HCT116 (cell line): ENCODE results near the gene ATG10. TPM values are rescaled to one million over a fixed set of nuclear protein-coding genes. Genes with fewer than 3 reads are reported as not detected.

Experiments used
- ATAC-seq: fragments of 200-7000 bp; cut with Tn5 transposase; 2 replicates; pipeline ENCODE4 v1.9.1; 2020; ENCODE audit warnings: mild to moderate bottlenecking, moderate library complexity
- BruUV-seq: library from RNA; stranded (reverse); fragments of 400-500 nt; replicated peaks from 2 replicates; lab custom pipeline; 2021; lab: Mats Ljungman, UMichigan
- CTCF ChIA-PET: fragments of 300-600 bp; sonication (Branson Sonifier 250); formaldehyde crosslinking; loops from one replicate; lab custom pipeline; 2021; ENCODE audit warnings: antibody characterized with exemption; lab: Charles Lee
- POLR2A ChIA-PET: fragments of 300-600, 350-600 bp; sonication (Branson Sonifier 250); formaldehyde crosslinking; loops from one replicate; lab custom pipeline; 2021; ENCODE audit warnings: antibody characterized with exemption; lab: Charles Lee
- RAD21 ChIA-PET, 2 experiments: fragments of 300-600 bp; sonication (Branson Sonifier 250); formaldehyde crosslinking; loops; one replicate each; lab custom pipeline; 2023; ENCODE audit warnings: low total read pairs in 2 of 2; ENCODE audit not compliant: uncharacterized antibody in 2 of 2, unreplicated experiment in 2 of 2, low non-redundant PET in 1 of 2; lab: Charles Lee
- DNase-seq: peaks from one replicate; pipeline ENCODE4 v3.0.0-alpha.2; 2010; ENCODE audit warnings: low read depth, low spot score
- H2AFZ ChIP-seq: fragments of 200-600 bp; shearing (Covaris generic), sonication (generic); 2 replicates; pipeline ENCODE4 v1.6.1; 2017; ENCODE audit warnings: low read depth, mixed run types, mixed read lengths, antibody characterized with exemption, low read length; ENCODE audit not compliant: poor library complexity, severe bottlenecking
- H3K27ac ChIP-seq: 2 replicates; pipeline ENCODE4 v1.5.1; 2012; ENCODE audit warnings: low read depth, low read length
- H3K27me3 ChIP-seq: fragments of 200-600 bp; sonication (generic); 2 replicates; pipeline ENCODE4 v1.6.1; 2016; ENCODE audit warnings: mixed run types, low read length, mixed read lengths; ENCODE audit not compliant: insufficient read depth
- H3K36me3 ChIP-seq, 2 experiments: fragments of 200-500 bp in 1 of 2; fragments of 200-600 bp in 1 of 2; sonication (Bioruptor generic) in 1 of 2; sonication (generic) in 1 of 2; 2 replicates each; pipeline versions ENCODE4 v1.5.1 to v1.6.1; 2014 to 2016; ENCODE audit warnings: low read length in 2 of 2, inconsistent platforms in 1 of 2, mixed read lengths in 1 of 2, mixed run types in 1 of 2; ENCODE audit not compliant: insufficient read depth in 2 of 2, control insufficient read depth in 1 of 2
- H3K4me1 ChIP-seq, 2 experiments: fragments of 200-600 bp in 1 of 2; sonication (generic) in 1 of 2; 2 replicates each; pipeline versions ENCODE4 v1.5.1 to v1.6.1; 2012 to 2017; ENCODE audit warnings: low read length in 2 of 2, inconsistent platforms in 1 of 2, mild to moderate bottlenecking in 1 of 2, mixed read lengths in 1 of 2, mixed run types in 1 of 2, moderate library complexity in 1 of 2; ENCODE audit not compliant: insufficient read depth in 2 of 2, control insufficient read depth in 1 of 2
- H3K4me2 ChIP-seq: fragments of 200-600 bp; sonication (generic); 2 replicates; pipeline ENCODE4 v1.6.1; 2017; ENCODE audit warnings: mixed run types, low read length, mixed read lengths
- H3K4me3 ChIP-seq, 2 experiments: fragments of 200-600 bp in 1 of 2; sonication (generic) in 1 of 2; replicated peaks in 1 of 2; 2 replicates each; pipeline ENCODE4 v1.5.1; 2011 to 2016; ENCODE audit warnings: low read length in 2 of 2, control low read depth in 1 of 2, low read depth in 1 of 2, mild to moderate bottlenecking in 1 of 2, mixed read lengths in 1 of 2, mixed run types in 1 of 2
- H3K79me2 ChIP-seq: fragments of 200-600 bp; sonication (generic); 2 replicates; pipeline ENCODE4 v1.6.1; 2017; ENCODE audit warnings: mild to moderate bottlenecking, mixed run types, low read length, moderate library complexity, mixed read lengths; ENCODE audit not compliant: insufficient read depth
- H3K9ac ChIP-seq: fragments of 200-600 bp; sonication (generic); 2 replicates; pipeline ENCODE4 v1.6.1; 2016; ENCODE audit warnings: low read length, mixed read lengths
- H3K9me2 ChIP-seq: fragments of 200-600 bp; sonication (generic), shearing (Covaris generic); 2 replicates; pipeline ENCODE4 v1.6.1; 2017; ENCODE audit warnings: mixed run types, mild to moderate bottlenecking, moderate library complexity; ENCODE audit not compliant: insufficient read depth
- H3K9me3 ChIP-seq, 2 experiments: fragments of 200-500 bp in 1 of 2; fragments of 200-600 bp in 1 of 2; sonication (Bioruptor generic) in 1 of 2; sonication (generic) in 1 of 2; 2 replicates each; pipeline ENCODE4 v1.6.1; 2014 to 2017; ENCODE audit warnings: low read length in 2 of 2, mixed read lengths in 2 of 2, inconsistent platforms in 1 of 2, low read depth in 1 of 2, mild to moderate bottlenecking in 1 of 2, mixed run types in 1 of 2, moderate library complexity in 1 of 2; ENCODE audit not compliant: control insufficient read depth in 1 of 2, insufficient read depth in 1 of 2
- H4K20me1 ChIP-seq: fragments of 200-600 bp; sonication (generic), shearing (Covaris generic); 2 replicates; pipeline ENCODE4 v1.6.1; 2017; ENCODE audit warnings: mixed run types, mild to moderate bottlenecking, moderate library complexity; ENCODE audit not compliant: insufficient read depth
- ATF3 ChIP-seq: IDR thresholded peaks from 2 replicates; pipeline ENCODE4 v1.6.1; 2012
- CBX3 ChIP-seq: IDR thresholded peaks from 2 replicates; pipeline ENCODE4 v1.6.1; 2012; ENCODE audit warnings: low read depth
- CTCF ChIP-seq, 3 experiments: fragments of 200-600 bp in 1 of 3; sonication (generic) in 1 of 3; IDR thresholded peaks in 2 of 3; conservative IDR thresholded peaks in 1 of 3; 2 replicates each; pipeline ENCODE4 v1.5.1; 2012 to 2017; ENCODE audit warnings: low read depth in 2 of 3, low read length in 2 of 3, antibody characterized with exemption in 1 of 3, borderline replicate concordance in 1 of 3, control low read depth in 1 of 3, mild to moderate bottlenecking in 1 of 3, mixed read lengths in 1 of 3, mixed run types in 1 of 3, moderate library complexity in 1 of 3; ENCODE audit not compliant: insufficient read depth in 1 of 3
- EGR1 ChIP-seq: IDR thresholded peaks from 2 replicates; pipeline ENCODE4 v1.6.1; 2012; ENCODE audit warnings: low read depth
- ELF1 ChIP-seq: IDR thresholded peaks from 2 replicates; pipeline ENCODE4 v1.6.1; 2012; ENCODE audit warnings: low read depth, borderline replicate concordance
- EZH2 ChIP-seq: fragments of 200-600 bp; sonication (generic); IDR thresholded peaks from 2 replicates; pipeline ENCODE4 v1.6.1; 2017; ENCODE audit warnings: antibody characterized with exemption, mixed run types
- EZH2phosphoT487 ChIP-seq: fragments of 200-600 bp; IDR thresholded peaks from 2 replicates; pipeline ENCODE4 v1.6.1; 2018; ENCODE audit warnings: antibody characterized with exemption, borderline replicate concordance
- POLR2A ChIP-seq: IDR thresholded peaks from 2 replicates; pipeline ENCODE4 v1.7.0; 2011; ENCODE audit warnings: borderline replicate concordance; ENCODE audit not compliant: insufficient read depth, insufficient read length; ENCODE audit errors: extremely low read depth
- POLR2AphosphoS5 ChIP-seq: IDR thresholded peaks from 2 replicates; pipeline ENCODE4 v1.6.1; 2011; ENCODE audit warnings: mild to moderate bottlenecking, low read depth, low read length, moderate library complexity
- RAD21 ChIP-seq: IDR thresholded peaks from 2 replicates; pipeline ENCODE4 v1.6.1; 2012; ENCODE audit warnings: low read depth, mild to moderate bottlenecking
- REST ChIP-seq: IDR thresholded peaks from 2 replicates; pipeline ENCODE4 v1.6.1; 2012; ENCODE audit warnings: low read depth
- SIN3A ChIP-seq: IDR thresholded peaks from 2 replicates; pipeline ENCODE4 v1.6.1; 2012; ENCODE audit warnings: low read depth
- SP1 ChIP-seq: IDR thresholded peaks from 2 replicates; pipeline ENCODE4 v1.6.1; 2012; ENCODE audit warnings: low read depth
- SRF ChIP-seq: IDR thresholded peaks from 2 replicates; pipeline ENCODE4 v1.6.1; 2012; ENCODE audit warnings: low read depth
- TCF7L2 ChIP-seq: IDR thresholded peaks from 2 replicates; pipeline ENCODE4 v1.7.0; 2011; ENCODE audit warnings: borderline replicate concordance, inconsistent platforms; ENCODE audit not compliant: insufficient read depth, insufficient read length; ENCODE audit errors: extremely low read depth
- YY1 ChIP-seq: IDR thresholded peaks from 2 replicates; pipeline ENCODE4 v1.6.1; 2011; ENCODE audit warnings: low read length, low read depth, moderate library complexity, mild to moderate bottlenecking; ENCODE audit not compliant: insufficient replicate concordance; ENCODE audit errors: extremely low read depth
- ZFX ChIP-seq: fragments of 450-650 bp; IDR thresholded peaks from 2 replicates; pipeline ENCODE4 v1.6.1; 2017
- intact Hi-C: fragments of 100-400 bp; cut with micrococcal nuclease; formaldehyde crosslinking; loops from 2 replicates; pipeline ENCODE4 v1.10.0; 2022
- total RNA-seq: library from RNA; stranded (reverse); gene quantifications from one replicate; pipeline ENCODE4 v1.2.1, GENCODE V29; 2021; ENCODE audit not compliant: unreplicated experiment

ATG10 gene
- total RNA-seq, 1 experiment from 2014 or later: 9.4 TPM

- TF ChIP-seq ZFX (no peak), RAD21 (no peak), TCF7L2 (no peak), CBX3 (no peak), POLR2AphosphoS5 (no peak), REST (no peak), ELF1 (no peak), YY1 (no peak), EGR1 (no peak), EZH2phosphoT487 (no peak), ATF3 (no peak), EZH2 (no peak), SP1 (no peak), SRF (no peak), CTCF (IDR thresholded peaks at IDR 0.05 in 2 of 3, conservative IDR thresholded peaks at IDR 0.05 in 1 of 3; ENCODE audit: borderline replicate concordance in 1 of 3, insufficient read depth in 1 of 3, low read depth in 2 of 3, low read length in 2 of 3) (no peak), SIN3A (no peak), POLR2A (no peak)
- Histone ChIP-seq H3K4me1 (no peaks in the 10 kb centered on the region), H3K79me2 (no peaks in the 10 kb centered on the region), H3K9ac (no peak overlapping the region), H4K20me1 (no peaks in the 10 kb centered on the region), H3K27me3 (no peaks in the 10 kb centered on the region), H3K27ac (no peak overlapping the region), H3K9me2 (no peaks in the 10 kb centered on the region), H3K36me3 (no peaks in the 10 kb centered on the region), H3K4me2 (no peak overlapping the region), H2AFZ (no peak overlapping the region), H3K9me3 (no peaks in the 10 kb centered on the region), H3K4me3 (no peak overlapping the region)
- intact Hi-C loops: no loop called here
- ChIA-PET CTCF (no interaction called here), RAD21 (no interaction called here), POLR2A (no interaction called here)
- no peak for ATAC-seq
- no peak for DNase-seq
- BruUV-seq: no TSS peak
These were observed 100.3 kb downstream of the ATG10 start for GRCh38 chr5:82072138-82072537.
